Uterus (tissue), 4 donors: ENCODE data around the gene CCNL2. TPM values are rescaled to one million over a fixed set of nuclear protein-coding genes. Genes with fewer than 3 reads are reported as not detected.

ENCODE experiments used
- DNase-seq, 2 donors: peaks; one replicate each; pipeline ENCODE4 v3.0.0-alpha.2; 2019 to 2020
- H3K27ac ChIP-seq, 2 donors: fragments of 200-600 bp; sonication (generic); 1 replicate in 1 of 2; 2 replicates in 1 of 2; pipeline ENCODE4 v1.5.1; 2016 to 2018
- H3K27me3 ChIP-seq, 2 donors: fragments of 200-600 bp; sonication (generic); one replicate each; pipeline ENCODE4 v1.5.1; 2018 to 2019; ENCODE audit warnings: control low read depth in 1 of 2
- H3K36me3 ChIP-seq, 2 donors: fragments of 200-600 bp; sonication (generic); one replicate each; pipeline ENCODE4 v1.5.1; 2019; ENCODE audit warnings: control low read depth in 1 of 2
- H3K4me1 ChIP-seq, 2 donors: fragments of 200-600 bp; sonication (generic); one replicate each; pipeline ENCODE4 v1.5.1; 2018 to 2019; ENCODE audit warnings: control low read depth in 1 of 2
- H3K4me3 ChIP-seq, 2 donors: fragments of 200-600 bp; sonication (generic); 1 replicate in 1 of 2; 2 replicates in 1 of 2; pipeline ENCODE4 v1.5.1; 2018 to 2019; ENCODE audit warnings: mild to moderate bottlenecking in 1 of 2
- H3K9me3 ChIP-seq, 2 donors: fragments of 200-600 bp; sonication (generic); one replicate each; pipeline ENCODE4 v1.5.1; 2019; ENCODE audit warnings: control low read depth in 1 of 2
- POLR2A ChIP-seq, 2 donors: fragments of 450-650 bp; IDR thresholded peaks; one replicate each; pipeline ENCODE4 v1.6.1; 2016; ENCODE audit warnings: antibody characterized with exemption in 2 of 2, mild to moderate bottlenecking in 1 of 2, moderate library complexity in 1 of 2
- intact Hi-C: fragments of 100-400 bp; cut with DNase I; formaldehyde crosslinking; loops from one replicate; pipeline ENCODE4 v1.15.1; 2023; ENCODE audit warnings: low total_unique reads
- microRNA-seq: library from miRNA; unstranded; fragments of <30 nt; microRNA quantifications from one replicate; pipeline ENCODE4, GENCODE V29; 2016; ENCODE audit warnings: borderline microRNAs expressed, borderline replicate concordance
- total RNA-seq, 4 donors: library from RNA; depleted of rRNA in 3 of 4; stranded (reverse); fragments of >200 nt in 3 of 4; gene quantifications; one replicate each; pipeline versions ENCODE4 v1.1.0 to v1.2.4, GENCODE V29; 2014 to 2023
- donor health status: DM: yes; HTN: yes; CAD: no.

CCNL2 gene
- total RNA-seq, 4 donors from 2014 or later: 207 to 351 (median 281) TPM

DNA sequence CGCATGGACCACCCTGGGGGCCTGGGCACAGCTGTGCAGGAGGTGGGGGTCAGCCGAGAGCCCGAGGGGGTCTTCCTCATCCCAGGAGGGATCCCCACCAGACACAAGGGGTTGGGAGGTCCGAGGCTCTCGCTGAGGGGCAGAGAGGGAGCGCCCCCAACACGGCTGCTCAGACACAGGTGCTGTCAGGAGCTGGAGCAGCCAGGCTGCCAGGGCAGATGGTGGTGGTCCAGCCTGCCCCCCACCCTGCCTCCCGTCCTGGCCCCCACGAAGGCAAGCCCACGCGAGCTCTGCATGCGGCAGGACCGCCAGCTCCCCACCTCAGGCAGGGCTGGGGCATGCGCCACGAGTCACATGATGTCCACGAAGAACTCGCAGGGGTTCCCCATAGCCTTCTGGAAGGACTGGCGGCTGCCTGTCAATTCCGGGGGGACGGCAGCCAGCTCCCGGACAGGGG, 63.3 kb downstream of the CCNL2 start:
- no peaks in the 10 kb centered on the region for H3K27me3 ChIP-seq
- no peak overlapping the region for H3K27ac ChIP-seq
- H3K36me3 ChIP-seq: no peaks in the 10 kb centered on the region
- TF ChIP-seq POLR2A (IDR thresholded peaks at IDR 0.05): no peak
- H3K4me3 ChIP-seq: no peak overlapping the region
- H3K9me3 ChIP-seq: no peaks in the 10 kb centered on the region
- DNase-seq: no peak
- intact Hi-C loops: no loop called here
- no peaks in the 10 kb centered on the region for H3K4me1 ChIP-seq

Small RNA genes lying within 50 kb of the gene (microRNA-seq; reads per million reads assigned to microRNA genes)
- not detected for gene MIR6808

Other genes with a start within 250 kb of the CCNL2 start
- gene TTLL10, start 225.5 kb downstream of the CCNL2 start, total RNA-seq: under 1 TPM in 2 of 4 donors, not detected in 2; 0.35 to 0.51 TPM
- gene TNFRSF18, start 192.7 kb downstream of the CCNL2 start, total RNA-seq: 1 to 10 TPM in 1 of 4 donors, under 1 TPM in 1, not detected in 2; 0.37 to 2.6 TPM
- 1 to 10 TPM in 2 of 4 donors, not detected in 2; 1.3 to 1.5 TPM for gene TNFRSF4, start 185.2 kb downstream of the CCNL2 start, total RNA-seq
- 100 to 1,000 TPM in 1 of 4 donors, 10 to 100 TPM in 3; 29.7 to 105 (median 50.3) TPM for gene SDF4, start 167.3 kb downstream of the CCNL2 start, total RNA-seq
- 10 to 100 TPM in 3 of 4 donors, 1 to 10 TPM in 1; 1.8 to 23.5 (median 17.6) TPM for gene B3GALT6, start 167.1 kb downstream of the CCNL2 start, total RNA-seq
- gene C1QTNF12, start 152.6 kb downstream of the CCNL2 start, total RNA-seq: 1 to 10 TPM in 2 of 4 donors, not detected in 2; 3.1 to 8.2 TPM
- gene UBE2J2, start 125.5 kb downstream of the CCNL2 start, total RNA-seq: 10 to 100 TPM in 3 of 4 donors, 1 to 10 TPM in 1; 9.5 to 66.1 (median 49.8) TPM
- 1 to 10 TPM in 3 of 4 donors, under 1 TPM in 1; 0.26 to 8.4 (median 4.4) TPM for gene SCNN1D, start 118.9 kb downstream of the CCNL2 start, total RNA-seq
- gene ACAP3, start 91.4 kb downstream of the CCNL2 start, total RNA-seq: 10 to 100 TPM; 11.2 to 98.5 (median 44.0) TPM
- 10 to 100 TPM; 14.7 to 34.1 (median 24.3) TPM for gene PUSL1, start 90.7 kb downstream of the CCNL2 start, total RNA-seq
- 100 to 1,000 TPM in 2 of 4 donors, 10 to 100 TPM in 2; 45.6 to 277 (median 130) TPM for gene INTS11, start 74.7 kb downstream of the CCNL2 start, total RNA-seq
- gene CPTP, start 74.5 kb downstream of the CCNL2 start, total RNA-seq: 10 to 100 TPM in 2 of 4 donors, 1 to 10 TPM in 2; 3.5 to 23.9 (median 16.4) TPM
- under 1 TPM in 2 of 4 donors, not detected in 2; 0.14 to 0.34 TPM for gene TAS1R3, start 68.1 kb downstream of the CCNL2 start, total RNA-seq
- gene DVL1, start 49.9 kb downstream of the CCNL2 start, total RNA-seq: 10 to 100 TPM; 35.6 to 94.5 (median 49.7) TPM
- 100 to 1,000 TPM in 2 of 4 donors, 10 to 100 TPM in 2; 86.1 to 143 (median 117) TPM for gene MXRA8, start 40.8 kb downstream of the CCNL2 start, total RNA-seq
- 10 to 100 TPM; 13.2 to 75.8 (median 31.1) TPM for gene AURKAIP1, start 24.1 kb downstream of the CCNL2 start, total RNA-seq
- gene MRPL20, start 8.0 kb upstream of the CCNL2 start, total RNA-seq: 100 to 1,000 TPM in 1 of 4 donors, 10 to 100 TPM in 3; 34.3 to 114 (median 65.1) TPM
- 10 to 100 TPM in 2 of 4 donors, 1 to 10 TPM in 2; 1.3 to 20.0 (median 6.7) TPM for gene ANKRD65, start 21.9 kb upstream of the CCNL2 start, total RNA-seq
- 10 to 100 TPM; 15.6 to 67.1 (median 47.1) TPM for gene VWA1, start 36.4 kb upstream of the CCNL2 start, total RNA-seq
- gene ATAD3C, start 50.4 kb upstream of the CCNL2 start, total RNA-seq: 1 to 10 TPM in 2 of 4 donors, under 1 TPM in 1, not detected in 1; 0.77 to 3.8 (median 1.7) TPM
- gene ATAD3B, start 72.4 kb upstream of the CCNL2 start, total RNA-seq: 10 to 100 TPM in 3 of 4 donors, 1 to 10 TPM in 1; 2.1 to 20.5 (median 17.8) TPM
- 10 to 100 TPM in 3 of 4 donors, 1 to 10 TPM in 1; 1.8 to 14.8 (median 11.7) TPM for gene ATAD3A, start 112.8 kb upstream of the CCNL2 start, total RNA-seq
- 10 to 100 TPM in 1 of 4 donors, 1 to 10 TPM in 1, not detected in 2; 9.4 to 16.3 TPM for gene TMEM240, start 141.3 kb upstream of the CCNL2 start, total RNA-seq
- 100 to 1,000 TPM in 2 of 4 donors, 10 to 100 TPM in 2; 44.0 to 273 (median 78.4) TPM for gene SSU72, start 175.5 kb upstream of the CCNL2 start, total RNA-seq
- gene FNDC10, start 200.8 kb upstream of the CCNL2 start, total RNA-seq: under 1 TPM in 2 of 4 donors, not detected in 2; 0.40 to 0.48 TPM
- 10 to 100 TPM; 43.0 to 78.2 (median 57.6) TPM for gene MIB2, start 216.2 kb upstream of the CCNL2 start, total RNA-seq
- 10 to 100 TPM; 10.0 to 97.3 (median 43.7) TPM for gene MMP23B, start 232.8 kb upstream of the CCNL2 start, total RNA-seq